Naive thymus-derived CD8-positive, alpha-beta T cell (primary cell): ENCODE measurements around the gene XYLT1. TPM values are rescaled to one million over a fixed set of nuclear protein-coding genes. Genes with fewer than 3 reads are reported as not detected.

Experiments used
- ATAC-seq, 2 donors: fragments of 150-1000 bp; cut with Tn5 transposase in 1 of 2; sonication (Bioruptor Pico), chemical (Tn5 transposase) in 1 of 2; 1 replicate in 1 of 2; 2 replicates in 1 of 2; pipeline ENCODE4 v1.10.0; 2021; ENCODE audit warnings: mild to moderate bottlenecking in 2 of 2, moderate library complexity in 2 of 2
- POLR2A ChIA-PET: fragments of 350-600 bp; sonication (Branson Sonifier 250); formaldehyde crosslinking; loops from one replicate; lab custom pipeline; 2021; ENCODE audit warnings: antibody characterized with exemption; lab: Charles Lee
- DNase-seq, 10 donors: peaks; one replicate each; pipeline versions ENCODE4 v3.0.0 to v3.0.0-alpha.2; 2020 to 2022
- H3K27ac Mint-ChIP-seq, 10 donors: one replicate each; pipeline ENCODE4 v1.8.0; 2020 to 2022; ENCODE audit warnings: mild to moderate bottlenecking in 10 of 10, mixed read lengths in 10 of 10, moderate library complexity in 4 of 10, inconsistent platforms in 1 of 10
- H3K27me3 Mint-ChIP-seq, 5 donors: one replicate each; pipeline ENCODE4 v1.8.0; 2021 to 2022; ENCODE audit warnings: mixed read lengths in 5 of 5
- H3K36me3 Mint-ChIP-seq, 3 donors: one replicate each; pipeline ENCODE4 v1.8.0; 2020 to 2022; ENCODE audit warnings: mixed read lengths in 3 of 3, mild to moderate bottlenecking in 2 of 3, inconsistent platforms in 1 of 3
- H3K4me1 Mint-ChIP-seq, 4 donors: one replicate each; pipeline ENCODE4 v1.8.0; 2021 to 2022; ENCODE audit warnings: mixed read lengths in 4 of 4
- H3K4me3 Mint-ChIP-seq, 10 donors: one replicate each; pipeline ENCODE4 v1.8.0; 2020 to 2022; ENCODE audit warnings: mild to moderate bottlenecking in 10 of 10, mixed read lengths in 10 of 10, moderate library complexity in 6 of 10, inconsistent platforms in 1 of 10
- H3K9me3 Mint-ChIP-seq, 9 donors: one replicate each; pipeline ENCODE4 v1.8.0; 2020 to 2022; ENCODE audit warnings: mixed read lengths in 9 of 9, mild to moderate bottlenecking in 3 of 9, inconsistent platforms in 1 of 9, moderate library complexity in 1 of 9
- polyA plus RNA-seq, 3 donors: library from polyadenylated mRNA; unstranded; fragments of 300-500 nt; fragmentation: Illumina TruSeq; gene quantifications; one replicate each; pipeline ENCODE4 v1.2.3, GENCODE V29; 2021
- total RNA-seq, 8 experiments: library from RNA in 2 of 8; stranded (reverse) in 2 of 8; gene quantifications; one replicate each; pipeline ENCODE4 v1.2.3 and lab custom pipeline; 2021 to 2026

XYLT1 gene
- total and polyA plus RNA-seq, 5 experiments from 2014 or later: 0.44 to 50.7 (median 1.4) TPM

- Mint-ChIP-seq H3K27me3 (no peaks in the 10 kb centered on the region), H3K27ac (no peak overlapping the region), H3K4me1 (peaks cover 14 to 31% (median 23%) of the 10 kb centered on the region in 4 donors), H3K36me3 (peaks cover 10 to 15% (median 11%) of the 10 kb centered on the region in 3 donors), H3K4me3 (no peak overlapping the region), H3K9me3 (peaks cover 0 to 13% (median 6%) of the 10 kb centered on the region in 9 donors)
- DNase-seq: no peak
- POLR2A ChIA-PET: no interaction called here
- no peak for ATAC-seq
Observed at GRCh38 chr16:17215936-17216335, 254.8 kb downstream of the XYLT1 start.

- H3K27ac Mint-ChIP-seq: peak overlapping the region in 4 of 10 donors; percentile 19 to 57 (median 42)
Observed at GRCh38 chr16:17215306-17215705, 255.5 kb downstream of the XYLT1 start.

GRCh38 chr16:17213974-17214373 is 256.8 kb downstream of the XYLT1 start:
- Mint-ChIP-seq H3K27ac (peak overlapping the region in 8 of 10 donors; percentile 49 to 79 (median 66)), H3K4me1 (peaks cover 14 to 30% (median 23%) of the 10 kb centered on the region in 4 donors), H3K9me3 (peaks cover 0 to 13% (median 6%) of the 10 kb centered on the region in 9 donors), H3K27me3 (no peaks in the 10 kb centered on the region), H3K36me3 (peaks cover 8 to 15% (median 10%) of the 10 kb centered on the region in 3 donors), H3K4me3 (peak overlapping the region in 1 of 10 donors; percentile 23)
- DNase-seq (no peak), ATAC-seq (no peak)
- POLR2A ChIA-PET: no interaction called here

More at GRCh38 chr16:17215306-17215705, 255.5 kb downstream of the XYLT1 start:
- Mint-ChIP-seq H3K4me3 (no peak overlapping the region), H3K27me3 (no peaks in the 10 kb centered on the region), H3K9me3 (peaks cover 0 to 13% (median 6%) of the 10 kb centered on the region in 9 donors), H3K4me1 (peaks cover 14 to 31% (median 23%) of the 10 kb centered on the region in 4 donors), H3K36me3 (peaks cover 8 to 15% (median 10%) of the 10 kb centered on the region in 3 donors)
- no peak for DNase-seq
- ATAC-seq: no peak
- POLR2A ChIA-PET: no interaction called here

GRCh38 chr16:17213025-17213424 is 257.7 kb downstream of the XYLT1 start:
- ATAC-seq: peak; percentile 89 to 94
- Mint-ChIP-seq H3K36me3 (peaks cover 8 to 15% (median 10%) of the 10 kb centered on the region in 3 donors), H3K9me3 (peaks cover 0 to 13% (median 6%) of the 10 kb centered on the region in 9 donors), H3K27ac (peak overlapping the region; percentile 52 to 91 (median 70)), H3K4me3 (peak overlapping the region in 6 of 10 donors; percentile 7 to 56 (median 16)), H3K27me3 (no peaks in the 10 kb centered on the region), H3K4me1 (peaks cover 11 to 30% (median 23%) of the 10 kb centered on the region in 4 donors)
- peak in 6 of 10 donors; percentile 6 to 70 (median 42) for DNase-seq
- POLR2A ChIA-PET: no interaction called here

GRCh38 chr16:17212606-17213005 is 258.2 kb downstream of the XYLT1 start:
- Mint-ChIP-seq H3K4me3 (peak overlapping the region in 3 of 10 donors; percentile 8 to 50 (median 23)), H3K9me3 (peaks cover 0 to 13% (median 6%) of the 10 kb centered on the region in 9 donors), H3K4me1 (peaks cover 11 to 30% (median 23%) of the 10 kb centered on the region in 4 donors), H3K36me3 (peaks cover 8 to 15% (median 10%) of the 10 kb centered on the region in 3 donors), H3K27ac (peak overlapping the region; percentile 52 to 91 (median 70)), H3K27me3 (no peaks in the 10 kb centered on the region)
- POLR2A ChIA-PET: interaction anchor here (1.3 kb wide), 1 partner anchor 157 kb away, joined by 4 read pairs; no protein-coding TSS in a partner anchor
- DNase-seq (no peak), ATAC-seq (no peak)

- peak; percentile 53 to 72 for ATAC-seq
- peak in 7 of 10 donors; percentile 11 to 48 (median 42) for DNase-seq
- peaks cover 0 to 13% (median 6%) of the 10 kb centered on the region in 9 donors for H3K9me3 Mint-ChIP-seq
- H3K36me3 Mint-ChIP-seq: peaks cover 8 to 15% (median 10%) of the 10 kb centered on the region in 3 donors
- H3K4me1 Mint-ChIP-seq: peaks cover 11 to 30% (median 23%) of the 10 kb centered on the region in 4 donors
- POLR2A ChIA-PET: interaction anchor here (1.3 kb wide), 1 partner anchor 158 kb away, joined by 4 read pairs; no protein-coding TSS in a partner anchor
- H3K27ac Mint-ChIP-seq: peak overlapping the region in 4 of 10 donors; percentile 15 to 70 (median 40)
- no peaks in the 10 kb centered on the region for H3K27me3 Mint-ChIP-seq
- H3K4me3 Mint-ChIP-seq: no peak overlapping the region
Observed at GRCh38 chr16:17211797-17212196, 259.0 kb downstream of the XYLT1 start.

GRCh38 chr16:17206712-17207111 is 264.0 kb downstream of the XYLT1 start:
- Mint-ChIP-seq H3K27me3 (no peaks in the 10 kb centered on the region), H3K36me3 (peaks cover 0 to 9% (median 0%) of the 10 kb centered on the region in 3 donors), H3K9me3 (no peaks in the 10 kb centered on the region), H3K4me1 (peaks cover 2 to 10% (median 7%) of the 10 kb centered on the region in 4 donors), H3K27ac (no peak overlapping the region), H3K4me3 (no peak overlapping the region)
- no peak for DNase-seq
- no peak for ATAC-seq
- POLR2A ChIA-PET: no interaction called here

- Mint-ChIP-seq H3K27ac (peak overlapping the region in 1 of 10 donors; percentile 38), H3K27me3 (no peaks in the 10 kb centered on the region), H3K4me3 (no peak overlapping the region), H3K36me3 (peaks cover 0 to 16% (median 0%) of the 10 kb centered on the region in 3 donors), H3K4me1 (peaks cover 1 to 8% (median 7%) of the 10 kb centered on the region in 4 donors), H3K9me3 (no peaks in the 10 kb centered on the region)
- ATAC-seq (no peak), DNase-seq (no peak)
- POLR2A ChIA-PET: interaction anchor here (1.0 to 1.2 kb wide), 2 partner anchors 263 to 264 kb away, joined by 3 read pairs; no protein-coding TSS in a partner anchor
Observed at GRCh38 chr16:17205279-17206211, 265.2 kb downstream of the XYLT1 start.

- POLR2A ChIA-PET: interaction anchor here (1.0 to 1.2 kb wide), 2 partner anchors 264 to 265 kb away, joined by 3 read pairs; no protein-coding TSS in a partner anchor
- no peaks in the 10 kb centered on the region for H3K9me3 Mint-ChIP-seq
- H3K36me3 Mint-ChIP-seq: peaks cover 0 to 25% (median 5%) of the 10 kb centered on the region in 3 donors
- H3K27ac Mint-ChIP-seq: no peak overlapping the region
- no peaks in the 10 kb centered on the region for H3K27me3 Mint-ChIP-seq
- peaks cover under 1 to 8% (median 7%) of the 10 kb centered on the region in 4 donors for H3K4me1 Mint-ChIP-seq
- DNase-seq: no peak
- no peak overlapping the region for H3K4me3 Mint-ChIP-seq
- ATAC-seq: no peak
Observed at GRCh38 chr16:17204644-17205043, 266.1 kb downstream of the XYLT1 start.

- H3K4me1 Mint-ChIP-seq: peaks cover 0 to 8% (median 7%) of the 10 kb centered on the region in 4 donors
- H3K9me3 Mint-ChIP-seq: no peaks in the 10 kb centered on the region
- DNase-seq (no peak), ATAC-seq (no peak)
- POLR2A ChIA-PET: interaction anchor here (1.0 kb wide), 1 partner anchor 265 kb away, joined by 3 read pairs; no protein-coding TSS in a partner anchor
- H3K27ac Mint-ChIP-seq: no peak overlapping the region
- peaks cover 0 to 29% (median 9%) of the 10 kb centered on the region in 3 donors for H3K36me3 Mint-ChIP-seq
- H3K4me3 Mint-ChIP-seq: no peak overlapping the region
- H3K27me3 Mint-ChIP-seq: no peaks in the 10 kb centered on the region
Observed at GRCh38 chr16:17204206-17204605, 266.6 kb downstream of the XYLT1 start.

- ATAC-seq (no peak), DNase-seq (no peak)
- Mint-ChIP-seq H3K9me3 (no peaks in the 10 kb centered on the region), H3K4me1 (peaks cover 0 to 8% (median 7%) of the 10 kb centered on the region in 4 donors), H3K4me3 (no peak overlapping the region), H3K36me3 (peaks cover 0 to 35% (median 9%) of the 10 kb centered on the region in 3 donors), H3K27me3 (no peaks in the 10 kb centered on the region), H3K27ac (peak overlapping the region in 2 of 10 donors; percentile 2 to 58)
- POLR2A ChIA-PET: no interaction called here
Observed at GRCh38 chr16:17203424-17203823, 267.3 kb downstream of the XYLT1 start.

GRCh38 chr16:17199135-17199534 is 271.6 kb downstream of the XYLT1 start:
- peaks cover 0 to 7% (median 3%) of the 10 kb centered on the region in 4 donors for H3K4me1 Mint-ChIP-seq
- ATAC-seq: no peak
- H3K4me3 Mint-ChIP-seq: no peak overlapping the region
- no peaks in the 10 kb centered on the region for H3K9me3 Mint-ChIP-seq
- POLR2A ChIA-PET: no interaction called here
- no peak for DNase-seq
- H3K36me3 Mint-ChIP-seq: peaks cover 0 to 54% (median 26%) of the 10 kb centered on the region in 3 donors
- H3K27ac Mint-ChIP-seq: no peak overlapping the region
- H3K27me3 Mint-ChIP-seq: no peaks in the 10 kb centered on the region
